Lower leg skin (tissue), 3 donors: ENCODE data around the gene ALDH1A1.

Source experiments
- POLR2A ChIP-seq, 2 donors: fragments of 450-650 bp; IDR thresholded peaks; one replicate each; pipeline ENCODE4 v1.6.1; 2016 to 2017; ENCODE audit warnings: antibody characterized with exemption in 2 of 2, mild to moderate bottlenecking in 1 of 2, moderate library complexity in 1 of 2
- TF ChIP-seq, protein P1 (sequence below), 3 donors: fragments of 450-650 bp; IDR thresholded peaks; one replicate each; pipeline ENCODE4 v1.5.1; 2016; ENCODE audit warnings: antibody characterized with exemption in 3 of 3, mild to moderate bottlenecking in 3 of 3, moderate library complexity in 2 of 3

DNA sequence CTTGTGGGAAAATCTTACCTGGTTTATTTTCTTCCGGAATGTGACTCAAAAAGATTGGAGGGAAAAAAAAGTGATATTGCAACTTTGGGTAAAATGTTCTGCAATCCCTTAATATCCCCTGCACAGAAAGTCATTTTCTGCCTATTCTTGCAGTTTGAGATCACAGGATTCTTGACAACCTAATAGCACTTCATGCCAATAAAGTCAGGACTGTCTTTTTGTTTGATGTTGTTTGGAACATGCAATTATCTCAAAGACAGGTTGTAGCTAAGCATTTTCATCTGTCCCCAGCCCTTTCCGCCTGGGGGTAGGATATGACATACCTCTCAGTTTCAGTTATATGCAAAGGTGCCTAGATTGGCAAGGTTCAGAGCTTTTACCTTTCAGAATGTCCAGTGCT, 63.9 kb downstream of the ALDH1A1 start:
- TF ChIP-seq, protein P1, sequence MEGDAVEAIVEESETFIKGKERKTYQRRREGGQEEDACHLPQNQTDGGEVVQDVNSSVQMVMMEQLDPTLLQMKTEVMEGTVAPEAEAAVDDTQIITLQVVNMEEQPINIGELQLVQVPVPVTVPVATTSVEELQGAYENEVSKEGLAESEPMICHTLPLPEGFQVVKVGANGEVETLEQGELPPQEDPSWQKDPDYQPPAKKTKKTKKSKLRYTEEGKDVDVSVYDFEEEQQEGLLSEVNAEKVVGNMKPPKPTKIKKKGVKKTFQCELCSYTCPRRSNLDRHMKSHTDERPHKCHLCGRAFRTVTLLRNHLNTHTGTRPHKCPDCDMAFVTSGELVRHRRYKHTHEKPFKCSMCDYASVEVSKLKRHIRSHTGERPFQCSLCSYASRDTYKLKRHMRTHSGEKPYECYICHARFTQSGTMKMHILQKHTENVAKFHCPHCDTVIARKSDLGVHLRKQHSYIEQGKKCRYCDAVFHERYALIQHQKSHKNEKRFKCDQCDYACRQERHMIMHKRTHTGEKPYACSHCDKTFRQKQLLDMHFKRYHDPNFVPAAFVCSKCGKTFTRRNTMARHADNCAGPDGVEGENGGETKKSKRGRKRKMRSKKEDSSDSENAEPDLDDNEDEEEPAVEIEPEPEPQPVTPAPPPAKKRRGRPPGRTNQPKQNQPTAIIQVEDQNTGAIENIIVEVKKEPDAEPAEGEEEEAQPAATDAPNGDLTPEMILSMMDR (IDR thresholded peaks at IDR 0.05) = no peak
- TF ChIP-seq POLR2A (IDR thresholded peaks at IDR 0.05) = no peak
